Transverse colon (tissue), 4 donors: ENCODE results near the gene VSNL1. TPM values are rescaled to one million over a fixed set of nuclear protein-coding genes. Genes with fewer than 3 reads are reported as not detected.

Experiments used
- DNase-seq: peaks from one replicate; pipeline ENCODE4 v3.0.0-alpha.2; 2019
- H3K27ac ChIP-seq, 4 donors: fragments of 200-600 bp; sonication (generic); 2 replicates each; pipeline ENCODE4 v1.5.1; 2016 to 2018; ENCODE audit warnings: inconsistent platforms in 4 of 4
- H3K27me3 ChIP-seq: fragments of 200-600 bp; sonication (generic); 2 replicates; pipeline ENCODE4 v1.5.1; 2017; ENCODE audit warnings: inconsistent platforms
- H3K36me3 ChIP-seq, 4 donors: fragments of 200-600 bp; sonication (generic); 2 replicates each; pipeline ENCODE4 v1.5.1; 2017 to 2019; ENCODE audit warnings: inconsistent platforms in 4 of 4
- H3K4me1 ChIP-seq, 4 donors: fragments of 200-600 bp; sonication (generic); 2 replicates each; pipeline ENCODE4 v1.5.1; 2017 to 2020; ENCODE audit warnings: inconsistent platforms in 4 of 4
- H3K4me3 ChIP-seq, 4 donors: fragments of 200-600 bp; sonication (generic); 1 replicate in 1 of 4; 2 replicates in 3 of 4; pipeline versions ENCODE4 v1.5.1 to v1.6.1; 2017 to 2019; ENCODE audit warnings: inconsistent platforms in 4 of 4
- H3K9me3 ChIP-seq, 2 donors: fragments of 200-600 bp; sonication (generic); 2 replicates each; pipeline ENCODE4 v1.5.1; 2017 to 2019; ENCODE audit warnings: inconsistent platforms in 2 of 2
- EP300 ChIP-seq: sonication (generic); formaldehyde crosslinking; IDR thresholded peaks from one replicate; pipeline ENCODE4 v1.6.1; 2017; ENCODE audit warnings: antibody characterized with exemption, low read depth
- POLR2A ChIP-seq: fragments of 450-650 bp; IDR thresholded peaks from one replicate; pipeline ENCODE4 v1.6.1; 2016; ENCODE audit warnings: antibody characterized with exemption, mild to moderate bottlenecking, moderate library complexity
- POLR2AphosphoS5 ChIP-seq, 3 donors: sonication (generic); formaldehyde crosslinking; IDR thresholded peaks; one replicate each; pipeline ENCODE4 v1.6.1; 2016; ENCODE audit warnings: antibody characterized with exemption in 3 of 3
- WGBS, 2 donors: methylation state at CpG; one replicate each; pipeline ENCODE4 v1.1.5; 2018; ENCODE audit warnings: low coverage in 1 of 2; 5-methylcytosine and 5-hydroxymethylcytosine counted together
- in situ Hi-C, 4 donors: fragments of 200-750 bp; cut with MboI; loops; one replicate each; pipeline versions ENCODE4 v1.15.0 to v1.15.1; 2017; ENCODE audit warnings: low sequenced_read_pairs in 3 of 4, low pct_ligation_motif_present in 1 of 4, low pct_unique_long_range_greater_than_20kb in 1 of 4
- intact Hi-C: fragments of 100-400 bp; cut with DNase I; formaldehyde crosslinking; loops from one replicate; pipeline ENCODE4 v1.15.1; 2023; ENCODE audit warnings: low total_unique reads
- total RNA-seq, 4 donors: library from RNA; depleted of rRNA; stranded (reverse); fragments of >200 nt; gene quantifications; one replicate each; pipeline ENCODE4 v1.1.0, GENCODE V29; 2016
- TF ChIP-seq, protein P1 (sequence below), 5 experiments: fragments of 200-600 bp in 3 of 5; fragments of 450-650 bp in 2 of 5; sonication (generic) in 3 of 5; IDR thresholded peaks; 1 replicate in 2 of 5; 2 replicates in 3 of 5; pipeline ENCODE4 v1.5.1; 2016 to 2017; ENCODE audit warnings: antibody characterized with exemption in 5 of 5, inconsistent platforms in 3 of 5, mild to moderate bottlenecking in 2 of 5, moderate library complexity in 1 of 5

The VSNL1 gene
- total RNA-seq, 4 donors from 2014 or later = 0.96 to 1.1 TPM; not detected in 2

GRCh38 chr2:17664534-17664933, 124.0 kb downstream of the VSNL1 start:
- H3K4me1 ChIP-seq = no peaks in the 10 kb centered on the region
- H3K27ac ChIP-seq = no peak overlapping the region
- DNase-seq = no peak
- intact Hi-C loops (no loop called here), in situ Hi-C loops (loop anchor here in 2 of 4 donors (25.0 kb wide), 2 partner anchors 202 to 902 kb away; no protein-coding TSS in a partner anchor)
- peaks cover 0 to 30% (median 14%) of the 10 kb centered on the region in 4 donors for H3K36me3 ChIP-seq
- no peaks in the 10 kb centered on the region for H3K9me3 ChIP-seq
- WGBS, 2 donors = 100% methylated on average over 1 of the region's 1 CpG
- H3K27me3 ChIP-seq = no peaks in the 10 kb centered on the region
- TF ChIP-seq, protein P1, sequence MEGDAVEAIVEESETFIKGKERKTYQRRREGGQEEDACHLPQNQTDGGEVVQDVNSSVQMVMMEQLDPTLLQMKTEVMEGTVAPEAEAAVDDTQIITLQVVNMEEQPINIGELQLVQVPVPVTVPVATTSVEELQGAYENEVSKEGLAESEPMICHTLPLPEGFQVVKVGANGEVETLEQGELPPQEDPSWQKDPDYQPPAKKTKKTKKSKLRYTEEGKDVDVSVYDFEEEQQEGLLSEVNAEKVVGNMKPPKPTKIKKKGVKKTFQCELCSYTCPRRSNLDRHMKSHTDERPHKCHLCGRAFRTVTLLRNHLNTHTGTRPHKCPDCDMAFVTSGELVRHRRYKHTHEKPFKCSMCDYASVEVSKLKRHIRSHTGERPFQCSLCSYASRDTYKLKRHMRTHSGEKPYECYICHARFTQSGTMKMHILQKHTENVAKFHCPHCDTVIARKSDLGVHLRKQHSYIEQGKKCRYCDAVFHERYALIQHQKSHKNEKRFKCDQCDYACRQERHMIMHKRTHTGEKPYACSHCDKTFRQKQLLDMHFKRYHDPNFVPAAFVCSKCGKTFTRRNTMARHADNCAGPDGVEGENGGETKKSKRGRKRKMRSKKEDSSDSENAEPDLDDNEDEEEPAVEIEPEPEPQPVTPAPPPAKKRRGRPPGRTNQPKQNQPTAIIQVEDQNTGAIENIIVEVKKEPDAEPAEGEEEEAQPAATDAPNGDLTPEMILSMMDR (IDR thresholded peaks at IDR 0.05) = no peak
- no peak for TF ChIP-seq POLR2A
- no peak for TF ChIP-seq POLR2AphosphoS5 (IDR thresholded peaks at IDR 0.05)
- no peak for TF ChIP-seq EP300
- no peak overlapping the region for H3K4me3 ChIP-seq

- no peak overlapping the region for H3K27ac ChIP-seq
- 82 to 97% methylated on average over 1 of the region's 1 CpG for WGBS, 2 donors
- H3K4me3 ChIP-seq = no peak overlapping the region
- no peaks in the 10 kb centered on the region for H3K4me1 ChIP-seq
- intact Hi-C loops = no loop called here
- H3K36me3 ChIP-seq = peaks cover 0 to 39% (median 18%) of the 10 kb centered on the region in 4 donors
- no peaks in the 10 kb centered on the region for H3K9me3 ChIP-seq
- DNase-seq = no peak
- TF ChIP-seq POLR2AphosphoS5 (IDR thresholded peaks at IDR 0.05) (no peak), EP300 (no peak), POLR2A (no peak)
- TF ChIP-seq, protein P1 (IDR thresholded peaks at IDR 0.05) = no peak
- in situ Hi-C loops = loop anchor here in 2 of 4 donors (25.0 kb wide), 2 partner anchors 206 to 906 kb away; no protein-coding TSS in a partner anchor
- no peaks in the 10 kb centered on the region for H3K27me3 ChIP-seq
Measured at GRCh38 chr2:17667898-17668297, 127.4 kb downstream of the VSNL1 start.

DNA sequence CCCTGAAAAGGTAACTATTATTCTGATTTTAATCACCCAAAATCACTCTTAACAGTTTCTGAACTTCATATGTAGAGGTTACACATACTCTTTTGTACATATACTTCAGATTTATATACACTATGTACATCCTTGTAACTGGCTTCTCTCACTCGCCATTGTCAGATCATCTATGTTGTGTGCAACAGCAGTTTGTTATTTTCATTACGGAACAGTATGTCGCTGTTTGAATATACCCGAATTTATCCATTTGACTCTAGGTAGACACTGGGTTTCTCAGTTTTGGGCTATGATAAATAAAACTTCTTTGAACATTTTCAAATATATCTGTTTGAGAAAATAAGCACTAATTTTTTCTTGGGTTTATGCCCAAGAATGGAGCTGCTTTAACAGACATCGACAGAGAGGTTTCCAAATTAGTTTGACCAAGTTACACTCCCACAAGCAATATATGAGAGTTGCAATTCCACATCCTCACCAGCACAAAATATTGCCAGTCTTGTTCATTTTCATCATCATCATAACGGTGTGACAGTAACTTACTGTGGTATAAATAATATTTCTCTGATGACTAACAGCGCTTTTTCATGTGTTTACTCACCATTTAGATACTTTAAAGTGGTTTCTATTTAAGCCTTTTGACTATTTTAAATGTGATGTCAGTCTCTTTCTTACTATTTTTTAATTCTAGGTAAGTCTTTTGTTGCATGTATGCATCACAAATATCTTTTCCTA, 132.3 kb downstream of the VSNL1 start:
- Histone ChIP-seq H3K27ac (no peak overlapping the region), H3K4me1 (no peaks in the 10 kb centered on the region), H3K4me3 (no peak overlapping the region), H3K9me3 (no peaks in the 10 kb centered on the region), H3K36me3 (peaks cover 0 to 23% (median 9%) of the 10 kb centered on the region in 4 donors), H3K27me3 (no peaks in the 10 kb centered on the region)
- in situ Hi-C loops = loop anchor here in 2 of 4 donors (25.0 kb wide), 2 partner anchors 210 to 910 kb away; no protein-coding TSS in a partner anchor
- TF ChIP-seq EP300 (no peak), POLR2A (no peak), POLR2AphosphoS5 (IDR thresholded peaks at IDR 0.05) (no peak)
- TF ChIP-seq, protein P1 (IDR thresholded peaks at IDR 0.05) = no peak
- DNase-seq = no peak
- 76 to 77% methylated on average over 7 of the region's 7 CpGs for WGBS, 2 donors
- intact Hi-C loops = no loop called here

- Histone ChIP-seq H3K27ac (no peak overlapping the region), H3K27me3 (no peaks in the 10 kb centered on the region), H3K4me1 (no peaks in the 10 kb centered on the region), H3K36me3 (peaks cover 0 to 23% (median 4%) of the 10 kb centered on the region in 4 donors), H3K4me3 (no peak overlapping the region), H3K9me3 (no peaks in the 10 kb centered on the region)
- in situ Hi-C loops (loop anchor here in 2 of 4 donors (25.0 kb wide), 2 partner anchors 213 to 913 kb away; no protein-coding TSS in a partner anchor), intact Hi-C loops (no loop called here)
- no peak for DNase-seq
- TF ChIP-seq POLR2AphosphoS5 (IDR thresholded peaks at IDR 0.05) (no peak), EP300 (no peak), POLR2A (no peak)
- TF ChIP-seq, protein P1 (IDR thresholded peaks at IDR 0.05) = no peak
Measured at GRCh38 chr2:17674817-17675216, 134.3 kb downstream of the VSNL1 start.
